OCI-LY1 (cell line): ENCODE measurements around the gene IBA57.
"Not testable (repeated sequence)": the region's sequence is repeated elsewhere in the genome, so short reads cannot be mapped to it uniquely, and the experiment has no call there.

ENCODE experiments used
- H2AFZ ChIP-seq: fragments of 200-600 bp; sonication (generic), shearing (Covaris generic); 2 replicates; pipeline ENCODE4 v1.6.0; 2014; ENCODE audit warnings: antibody characterized with exemption, mild to moderate bottlenecking, low read length
- H3F3A ChIP-seq: fragments of 200-600 bp; sonication (generic), shearing (Covaris generic); 2 replicates; pipeline ENCODE4 v1.6.0; 2014; ENCODE audit warnings: mild to moderate bottlenecking, antibody characterized with exemption, low read length, moderate library complexity; ENCODE audit not compliant: insufficient read depth
- H3K27ac ChIP-seq: fragments of 200-600 bp; sonication (generic); 2 replicates; pipeline ENCODE4 v1.5.1; 2014; ENCODE audit warnings: low read length, mixed run types, mild to moderate bottlenecking, low read depth; ENCODE audit not compliant: poor library complexity, severe bottlenecking
- H3K27me3 ChIP-seq: fragments of 200-600 bp; sonication (generic); 2 replicates; pipeline ENCODE4 v1.6.0; 2014; ENCODE audit warnings: antibody characterized with exemption, mild to moderate bottlenecking, low read length, moderate library complexity; ENCODE audit not compliant: insufficient read depth
- H3K36me3 ChIP-seq: fragments of 200-600 bp; sonication (generic); 2 replicates; pipeline ENCODE4 v1.6.1; 2014; ENCODE audit warnings: mild to moderate bottlenecking, antibody characterized with exemption, low read length, moderate library complexity, mixed read lengths; ENCODE audit not compliant: insufficient read depth
- H3K4me1 ChIP-seq: fragments of 200-600 bp; sonication (generic); 2 replicates; pipeline ENCODE4 v1.5.1; 2014; ENCODE audit warnings: mild to moderate bottlenecking, low read length, moderate library complexity; ENCODE audit not compliant: insufficient read depth, severe bottlenecking
- H3K4me2 ChIP-seq: fragments of 200-600 bp; sonication (generic), shearing (Covaris generic); 2 replicates; pipeline ENCODE4 v1.6.1; 2014; ENCODE audit warnings: low read length
- H3K4me3 ChIP-seq: fragments of 200-600 bp; sonication (generic); 2 replicates; pipeline ENCODE4 v1.5.1; 2014; ENCODE audit warnings: low read length, low read depth, mild to moderate bottlenecking, mixed read lengths; ENCODE audit not compliant: poor library complexity, severe bottlenecking
- H3K79me2 ChIP-seq: fragments of 200-600 bp; shearing (Covaris generic); 2 replicates; pipeline ENCODE4 v1.6.1; 2016; ENCODE audit warnings: mixed run types, low read length, mixed read lengths; ENCODE audit not compliant: insufficient read depth
- H3K9ac ChIP-seq: fragments of 200-600 bp; sonication (generic), shearing (Covaris generic); 2 replicates; pipeline ENCODE4 v1.6.1; 2014; ENCODE audit warnings: mild to moderate bottlenecking, low read length, mixed read lengths
- H3K9me2 ChIP-seq: fragments of 200-600 bp; sonication (generic), shearing (Covaris generic); 2 replicates; pipeline ENCODE4 v1.6.1; 2014; ENCODE audit warnings: low read depth, mild to moderate bottlenecking, low read length, mixed read lengths
- H3K9me3 ChIP-seq: fragments of 200-600 bp; shearing (Covaris generic); 2 replicates; pipeline ENCODE4 v1.6.1; 2014; ENCODE audit warnings: low read length, mixed read lengths
- H4K20me1 ChIP-seq: fragments of 200-600 bp; sonication (generic), shearing (Covaris generic); 2 replicates; pipeline ENCODE4 v1.6.0; 2016; ENCODE audit warnings: mild to moderate bottlenecking, low read length; ENCODE audit not compliant: insufficient read depth
- EZH2 ChIP-seq: fragments of 200-600 bp; sonication (generic), shearing (Covaris generic); IDR thresholded peaks from 2 replicates; pipeline ENCODE4 v1.8.0; 2017; ENCODE audit warnings: borderline replicate concordance, mixed run types, mild to moderate bottlenecking, antibody characterized with exemption, low read length, moderate library complexity, mixed read lengths
- TF ChIP-seq, protein P1 (sequence below): fragments of 200-600 bp; sonication (generic), shearing (Covaris generic); IDR thresholded peaks from 2 replicates; pipeline ENCODE4 v1.5.1; 2017; ENCODE audit warnings: mild to moderate bottlenecking, antibody characterized with exemption, low read length, moderate library complexity, mixed read lengths

IBA57 gene

DNA sequence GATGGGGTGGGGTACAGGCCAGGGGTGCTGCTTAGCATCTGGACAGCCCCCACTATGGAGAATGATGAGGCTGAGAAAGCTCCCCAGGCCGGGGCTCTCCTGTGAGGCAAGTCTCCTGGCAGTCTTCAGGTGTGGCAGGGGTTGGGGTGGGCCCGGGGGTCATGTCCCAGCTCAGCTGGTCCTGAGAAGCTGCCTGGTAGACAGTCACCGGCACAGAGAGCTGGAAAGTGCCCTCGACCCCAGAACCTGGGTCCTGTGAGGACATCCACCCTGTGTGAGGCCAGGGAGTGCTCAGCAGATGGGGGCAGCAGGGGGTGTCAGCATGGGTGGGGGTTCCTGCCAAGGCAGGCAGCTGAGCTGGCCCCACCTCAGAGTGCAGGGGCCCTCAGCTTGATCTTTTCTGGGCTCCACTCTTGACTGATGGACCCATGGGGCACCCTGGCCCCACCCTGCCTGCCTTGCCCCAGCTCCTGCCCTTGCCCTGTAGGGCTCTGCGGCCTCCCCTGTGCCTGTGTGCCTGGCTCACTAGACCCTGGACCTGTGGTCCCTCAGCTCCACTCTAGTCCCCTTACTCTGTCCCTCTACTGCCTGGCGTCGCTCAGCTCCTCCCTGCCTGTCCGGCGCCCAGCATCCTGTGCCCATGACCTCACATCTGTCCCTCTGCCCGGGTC, 5.8 kb downstream of the IBA57 start:
- Histone ChIP-seq H3K9me3 (no peaks in the 10 kb centered on the region), H2AFZ (no peak overlapping the region), H3K4me3 (no peak overlapping the region), H3K79me2 (no peaks in the 10 kb centered on the region), H4K20me1 (no peaks in the 10 kb centered on the region), H3K27ac (no peak overlapping the region), H3K36me3 (no peaks in the 10 kb centered on the region), H3K4me2 (no peak overlapping the region), H3K4me1 (peaks cover 8% of the 10 kb centered on the region), H3F3A (no peaks in the 10 kb centered on the region), H3K9ac (no peak overlapping the region), H3K27me3 (no peaks in the 10 kb centered on the region), H3K9me2 (no peaks in the 10 kb centered on the region)
- TF ChIP-seq, protein P1, sequence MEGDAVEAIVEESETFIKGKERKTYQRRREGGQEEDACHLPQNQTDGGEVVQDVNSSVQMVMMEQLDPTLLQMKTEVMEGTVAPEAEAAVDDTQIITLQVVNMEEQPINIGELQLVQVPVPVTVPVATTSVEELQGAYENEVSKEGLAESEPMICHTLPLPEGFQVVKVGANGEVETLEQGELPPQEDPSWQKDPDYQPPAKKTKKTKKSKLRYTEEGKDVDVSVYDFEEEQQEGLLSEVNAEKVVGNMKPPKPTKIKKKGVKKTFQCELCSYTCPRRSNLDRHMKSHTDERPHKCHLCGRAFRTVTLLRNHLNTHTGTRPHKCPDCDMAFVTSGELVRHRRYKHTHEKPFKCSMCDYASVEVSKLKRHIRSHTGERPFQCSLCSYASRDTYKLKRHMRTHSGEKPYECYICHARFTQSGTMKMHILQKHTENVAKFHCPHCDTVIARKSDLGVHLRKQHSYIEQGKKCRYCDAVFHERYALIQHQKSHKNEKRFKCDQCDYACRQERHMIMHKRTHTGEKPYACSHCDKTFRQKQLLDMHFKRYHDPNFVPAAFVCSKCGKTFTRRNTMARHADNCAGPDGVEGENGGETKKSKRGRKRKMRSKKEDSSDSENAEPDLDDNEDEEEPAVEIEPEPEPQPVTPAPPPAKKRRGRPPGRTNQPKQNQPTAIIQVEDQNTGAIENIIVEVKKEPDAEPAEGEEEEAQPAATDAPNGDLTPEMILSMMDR = no peak
- no peak for TF ChIP-seq EZH2

DNA sequence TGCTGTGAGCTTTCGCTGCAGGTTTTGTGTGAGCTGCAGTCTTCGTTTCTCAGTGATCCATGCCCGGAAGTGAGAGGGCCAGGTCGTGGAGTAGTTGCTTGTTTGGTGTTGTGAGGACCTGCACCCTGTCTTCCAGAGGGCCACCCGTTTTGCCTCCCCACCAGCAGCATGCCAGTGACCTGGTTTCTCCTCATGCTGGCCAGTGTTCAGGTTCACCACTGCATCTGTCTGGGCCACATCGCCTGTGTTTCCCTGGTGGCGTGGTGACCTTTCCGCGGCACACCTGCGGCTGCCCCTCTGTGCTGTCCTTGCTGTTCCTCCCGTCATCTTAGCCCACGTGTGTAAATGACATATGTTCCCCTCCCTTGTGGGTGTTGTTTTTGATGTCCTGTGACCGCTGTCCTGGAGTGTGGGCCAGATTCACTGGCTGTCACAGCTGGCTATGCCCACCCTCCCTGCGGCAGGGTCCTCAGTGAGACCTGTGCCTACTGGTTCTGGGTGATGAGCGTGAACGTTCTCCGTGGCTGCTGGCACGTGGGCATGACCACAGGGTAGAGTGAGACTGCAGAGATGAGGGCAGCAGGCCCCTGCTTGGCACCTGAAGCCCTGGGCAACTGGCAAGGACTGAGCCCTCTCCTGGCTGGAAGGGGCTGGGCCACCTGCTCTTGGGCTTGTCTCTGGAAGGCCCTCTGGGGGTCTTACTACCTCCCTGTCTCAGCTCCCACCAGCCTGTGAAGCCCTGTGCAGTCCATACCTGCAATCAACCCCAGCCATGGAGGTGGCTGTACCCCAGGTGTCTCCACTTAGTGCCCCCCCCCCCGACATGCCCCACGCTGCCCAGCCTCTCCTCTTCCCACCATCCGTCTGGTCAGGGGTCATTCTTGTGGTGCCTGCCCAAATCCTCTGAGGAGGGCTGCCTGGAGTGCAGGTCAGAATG, 7.3 kb downstream of the IBA57 start:
- Histone ChIP-seq H3K4me1 (no peaks in the 10 kb centered on the region), H3K36me3 (no peaks in the 10 kb centered on the region), H3K4me3 (no peak overlapping the region), H3F3A (no peaks in the 10 kb centered on the region), H3K79me2 (no peaks in the 10 kb centered on the region), H2AFZ (no peak overlapping the region), H3K27ac (no peak overlapping the region), H3K27me3 (no peaks in the 10 kb centered on the region), H3K9me3 (no peaks in the 10 kb centered on the region), H3K4me2 (no peak overlapping the region), H3K9ac (no peak overlapping the region), H4K20me1 (no peaks in the 10 kb centered on the region), H3K9me2 (no peaks in the 10 kb centered on the region)
- no peak for TF ChIP-seq EZH2
- TF ChIP-seq, protein P1 = no peak

DNA sequence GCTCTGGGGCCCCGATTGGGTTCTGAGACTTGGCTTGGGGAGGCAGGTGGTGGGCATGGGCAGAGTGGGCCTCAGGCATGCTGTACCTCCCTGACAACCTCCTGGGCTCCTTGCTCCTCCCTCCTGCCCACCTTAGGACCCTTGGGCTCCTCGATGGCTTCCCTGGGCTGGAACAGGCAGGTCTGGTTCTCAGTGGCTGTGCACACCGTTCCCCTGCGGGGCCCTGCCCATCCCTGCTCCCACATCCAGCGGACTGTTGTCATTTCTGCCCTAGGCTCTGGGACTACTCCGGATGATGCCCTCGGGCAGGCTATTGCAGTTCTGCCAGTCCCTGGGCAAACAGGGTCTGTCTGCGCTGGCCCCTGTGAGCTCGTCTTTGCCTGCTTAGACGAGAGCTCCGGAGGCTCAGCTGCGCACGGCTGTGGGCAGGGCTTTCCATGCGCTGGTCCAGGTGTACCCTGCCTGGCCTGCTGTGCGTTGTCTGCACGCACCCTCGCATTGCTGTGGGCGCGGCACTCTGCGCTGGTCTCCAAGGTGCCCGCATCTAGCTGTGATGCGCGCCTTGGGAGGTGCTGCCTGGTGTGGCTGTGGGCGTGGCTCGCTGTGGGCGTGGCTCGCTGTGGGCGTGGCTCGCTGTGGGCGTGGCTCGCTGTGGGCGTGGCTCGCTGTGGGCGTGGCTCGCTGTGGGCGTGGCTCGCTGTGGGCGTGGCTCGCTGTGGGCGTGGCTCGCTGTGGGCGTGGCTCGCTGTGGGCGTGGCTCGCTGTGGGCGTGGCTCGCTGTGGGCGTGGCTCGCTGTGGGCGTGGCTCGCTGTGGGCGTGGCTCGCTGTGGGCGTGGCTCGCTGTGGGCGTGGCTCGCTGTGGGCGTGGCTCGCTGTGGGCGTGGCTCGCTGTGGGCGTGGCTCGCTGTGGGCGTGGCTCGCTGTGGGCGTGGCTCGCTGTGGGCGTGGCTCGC, 8.2 kb downstream of the IBA57 start:
- H3K4me2 ChIP-seq = not testable (repeated sequence)

More for the DNA sequence above, 8.2 kb downstream of the IBA57 start:
- H3K79me2 ChIP-seq, H3F3A ChIP-seq, H3K9me2 ChIP-seq, H3K36me3 ChIP-seq, H3K4me1 ChIP-seq, H2AFZ ChIP-seq, H3K27ac ChIP-seq, H3K9me3 ChIP-seq, H3K9ac ChIP-seq, H4K20me1 ChIP-seq, H3K4me3 ChIP-seq, H3K27me3 ChIP-seq: not testable (repeated sequence)
